HEK293 (cell line): ENCODE data around the gene PTPRO.

ENCODE experiments used
- CTCF ChIA-PET: fragments of 350-600 bp; formaldehyde crosslinking; extraction: SDS; loops from one replicate; lab custom pipeline; 2021; ENCODE audit warnings: antibody characterized with exemption; lab: Yijun Ruan, JAX
- POLR2A ChIA-PET: fragments of 300-600 bp; formaldehyde crosslinking; extraction: SDS; loops from one replicate; lab custom pipeline; 2020; ENCODE audit warnings: antibody characterized with exemption, inconsistent platforms; lab: Yijun Ruan, JAX
- H3K27ac ChIP-seq: fragments of 200-500 bp; sonication (Bioruptor generic); 2 replicates; pipeline ENCODE4 v1.5.1; 2014; ENCODE audit warnings: low read depth, low read length, control low read depth, inconsistent platforms; ENCODE audit errors: extremely low read depth
- H3K36me3 ChIP-seq, 2 experiments: fragments of 200-500 bp in 1 of 2; sonication (Bioruptor generic) in 1 of 2; 1 replicate in 1 of 2; 2 replicates in 1 of 2; pipeline ENCODE4 v1.5.1; 2014 to 2017; ENCODE audit warnings: inconsistent platforms in 2 of 2, low read length in 2 of 2; ENCODE audit not compliant: control insufficient read depth in 2 of 2, insufficient read depth in 1 of 2
- H3K4me1 ChIP-seq: fragments of 200-500 bp; sonication (Bioruptor generic); 2 replicates; pipeline ENCODE4 v1.5.1; 2014; ENCODE audit warnings: mild to moderate bottlenecking, low read length, inconsistent platforms; ENCODE audit not compliant: control insufficient read depth, insufficient read depth
- H3K4me3 ChIP-seq: 2 replicates; pipeline ENCODE4 v1.5.1; 2011; ENCODE audit warnings: low read depth, mild to moderate bottlenecking, control low read depth, low read length, moderate library complexity
- H3K9me3 ChIP-seq: fragments of 200-500 bp; sonication (Bioruptor generic); 2 replicates; pipeline ENCODE4 v1.5.1; 2014; ENCODE audit warnings: low read depth, low read length, inconsistent platforms; ENCODE audit not compliant: control insufficient read depth, insufficient read depth
- EGR2 ChIP-seq: fragments of 450-650 bp; formaldehyde crosslinking; IDR thresholded peaks from 2 replicates; pipeline ENCODE4 v1.5.1; 2016; ENCODE audit warnings: low read depth, missing biosample characterization, missing genetic modification characterization
- MYNN ChIP-seq: fragments of 450-650 bp; formaldehyde crosslinking; IDR thresholded peaks from 2 replicates; pipeline ENCODE4 v1.5.1; 2016; ENCODE audit warnings: missing biosample characterization, missing genetic modification characterization, borderline replicate concordance
- SP7 ChIP-seq: fragments of 450-650 bp; formaldehyde crosslinking; IDR thresholded peaks from 2 replicates; pipeline ENCODE4 v1.5.1; 2016; ENCODE audit warnings: missing biosample characterization, missing genetic modification characterization
- TCF7L2 ChIP-seq: IDR thresholded peaks from 2 replicates; pipeline ENCODE4 v1.6.1; 2011; ENCODE audit warnings: low read depth, mild to moderate bottlenecking, inconsistent platforms, low read length, moderate library complexity, borderline replicate concordance
- ZBTB49 ChIP-seq: fragments of 450-650 bp; formaldehyde crosslinking; IDR thresholded peaks from 2 replicates; pipeline ENCODE4 v1.5.1; 2016; ENCODE audit warnings: missing biosample characterization, missing genetic modification characterization, low read depth
- ZEB2 ChIP-seq: fragments of 450-650 bp; formaldehyde crosslinking; IDR thresholded peaks from 2 replicates; pipeline ENCODE4 v1.5.1; 2016; ENCODE audit warnings: missing biosample characterization, missing genetic modification characterization
- ZNF10 ChIP-seq: fragments of 450-650 bp; formaldehyde crosslinking; IDR thresholded peaks from 2 replicates; pipeline ENCODE4 v1.5.1; 2017; ENCODE audit warnings: missing biosample characterization, missing genetic modification characterization
- ZNF121 ChIP-seq: fragments of 450-650 bp; formaldehyde crosslinking; IDR thresholded peaks from 2 replicates; pipeline ENCODE4 v1.5.1; 2016; ENCODE audit warnings: missing biosample characterization, missing genetic modification characterization
- ZNF140 ChIP-seq: fragments of 450-650 bp; formaldehyde crosslinking; IDR thresholded peaks from 2 replicates; pipeline ENCODE4 v1.5.1; 2016; ENCODE audit warnings: missing biosample characterization, missing genetic modification characterization
- ZNF157 ChIP-seq: fragments of 450-650 bp; formaldehyde crosslinking; IDR thresholded peaks from 2 replicates; pipeline ENCODE4 v1.5.1; 2016; ENCODE audit warnings: missing biosample characterization, missing genetic modification characterization
- ZNF175 ChIP-seq: fragments of 450-650 bp; formaldehyde crosslinking; IDR thresholded peaks from 2 replicates; pipeline ENCODE4 v1.5.1; 2016; ENCODE audit warnings: missing biosample characterization, missing genetic modification characterization
- ZNF202 ChIP-seq: fragments of 450-650 bp; formaldehyde crosslinking; IDR thresholded peaks from 2 replicates; pipeline ENCODE4 v1.5.1; 2016; ENCODE audit warnings: missing biosample characterization, missing genetic modification characterization, borderline replicate concordance
- ZNF280C ChIP-seq: fragments of 450-650 bp; formaldehyde crosslinking; IDR thresholded peaks from 2 replicates; pipeline ENCODE4 v1.5.1; 2016; ENCODE audit warnings: missing biosample characterization, missing genetic modification characterization
- ZNF37A ChIP-seq: fragments of 450-650 bp; IDR thresholded peaks from 2 replicates; pipeline ENCODE4 v1.5.1; 2018; ENCODE audit warnings: missing biosample characterization, missing genetic modification characterization
- ZNF398 ChIP-seq: fragments of 450-650 bp; formaldehyde crosslinking; IDR thresholded peaks from 2 replicates; pipeline ENCODE4 v1.5.1; 2017; ENCODE audit warnings: missing biosample characterization, missing genetic modification characterization
- ZNF423 ChIP-seq: fragments of 450-650 bp; formaldehyde crosslinking; IDR thresholded peaks from 2 replicates; pipeline ENCODE4 v1.5.1; 2016; ENCODE audit warnings: missing biosample characterization, missing genetic modification characterization
- ZNF624 ChIP-seq: fragments of 450-650 bp; formaldehyde crosslinking; IDR thresholded peaks from 2 replicates; pipeline ENCODE4 v1.5.1; 2017; ENCODE audit warnings: missing biosample characterization, missing genetic modification characterization
- ZNF645 ChIP-seq: fragments of 450-650 bp; formaldehyde crosslinking; IDR thresholded peaks from 2 replicates; pipeline ENCODE4; 2016; ENCODE audit warnings: missing biosample characterization, missing genetic modification characterization
- ZNF654 ChIP-seq: fragments of 450-650 bp; formaldehyde crosslinking; IDR thresholded peaks from 2 replicates; pipeline ENCODE4 v1.5.1; 2016; ENCODE audit warnings: low read depth, missing biosample characterization, missing genetic modification characterization
- ZSCAN4 ChIP-seq: fragments of 450-650 bp; formaldehyde crosslinking; IDR thresholded peaks from 2 replicates; pipeline ENCODE4 v1.5.1; 2017; ENCODE audit warnings: missing biosample characterization, missing genetic modification characterization
- TF ChIP-seq, protein P1 (sequence below): fragments of 450-650 bp; formaldehyde crosslinking; IDR thresholded peaks from 2 replicates; pipeline ENCODE4 v1.5.1; 2016; ENCODE audit warnings: missing biosample characterization, missing genetic modification characterization

PTPRO gene

DNA sequence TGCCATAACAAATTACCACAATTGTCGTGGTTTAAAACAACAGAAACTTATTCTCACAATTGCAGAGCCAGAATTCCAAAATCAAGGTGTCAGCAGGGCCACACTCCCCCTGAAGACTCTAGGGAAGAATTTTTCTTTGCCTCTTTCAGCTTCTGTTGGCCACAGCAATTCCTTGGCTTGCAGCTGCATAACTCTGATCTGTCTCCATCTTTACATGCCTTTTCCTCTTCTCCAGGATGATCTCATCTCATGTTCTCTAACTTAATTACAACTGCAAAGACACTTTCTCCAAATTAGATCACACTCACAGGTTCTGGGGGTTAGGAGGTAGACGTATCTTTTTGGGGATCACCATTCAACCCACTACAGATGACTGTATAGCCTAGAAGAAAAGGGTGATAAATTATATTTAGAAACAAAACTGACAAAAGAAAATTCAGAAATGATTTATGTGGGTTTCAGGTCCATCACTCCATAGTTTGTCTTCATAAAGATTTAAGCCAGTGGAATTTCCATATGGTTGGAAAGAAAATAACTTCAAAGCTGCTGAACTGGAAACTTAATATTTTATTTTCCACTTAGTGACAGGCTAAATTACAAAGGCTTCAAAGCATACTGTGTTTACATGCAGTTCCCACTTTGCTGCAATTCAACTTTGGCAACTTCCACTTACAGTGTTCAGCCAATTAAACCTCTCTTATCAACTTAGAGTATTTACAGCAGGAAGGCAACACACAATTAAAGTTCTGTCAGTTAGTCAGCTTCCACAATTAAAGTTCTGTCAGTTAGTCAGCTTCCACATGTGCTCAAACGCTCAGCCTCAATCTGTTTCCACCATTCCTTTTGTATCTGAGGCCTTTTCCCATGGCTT lies 253.6 kb downstream of the PTPRO start:
- no peaks in the 10 kb centered on the region for H3K36me3 ChIP-seq
- H3K27ac ChIP-seq = no peak overlapping the region
- no peaks in the 10 kb centered on the region for H3K4me1 ChIP-seq
- ChIA-PET CTCF (interaction anchor here (1.1 to 1.7 kb wide), 2 partner anchors 9 to 44 kb away, joined by 6 to 7 read pairs; no protein-coding TSS in a partner anchor), POLR2A (no interaction called here)
- H3K4me3 ChIP-seq = no peak overlapping the region
- TF ChIP-seq TCF7L2 (0 out of 2 replicates have a peak, but pooled peaks have one; percentile 23), SP7 (tag by site-specific recombination) (peak; percentile 51; the same call in 1 of the 2 replicates), ZNF175 (no peak), ZNF645 (tag by site-specific recombination) (no peak)
- TF ChIP-seq, protein P1, sequence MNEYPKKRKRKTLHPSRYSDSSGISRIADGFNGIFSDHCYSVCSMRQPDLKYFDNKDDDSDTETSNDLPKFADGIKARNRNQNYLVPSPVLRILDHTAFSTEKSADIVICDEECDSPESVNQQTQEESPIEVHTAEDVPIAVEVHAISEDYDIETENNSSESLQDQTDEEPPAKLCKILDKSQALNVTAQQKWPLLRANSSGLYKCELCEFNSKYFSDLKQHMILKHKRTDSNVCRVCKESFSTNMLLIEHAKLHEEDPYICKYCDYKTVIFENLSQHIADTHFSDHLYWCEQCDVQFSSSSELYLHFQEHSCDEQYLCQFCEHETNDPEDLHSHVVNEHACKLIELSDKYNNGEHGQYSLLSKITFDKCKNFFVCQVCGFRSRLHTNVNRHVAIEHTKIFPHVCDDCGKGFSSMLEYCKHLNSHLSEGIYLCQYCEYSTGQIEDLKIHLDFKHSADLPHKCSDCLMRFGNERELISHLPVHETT (tag by site-specific recombination) = no peak
- H3K9me3 ChIP-seq = no peaks in the 10 kb centered on the region

DNA sequence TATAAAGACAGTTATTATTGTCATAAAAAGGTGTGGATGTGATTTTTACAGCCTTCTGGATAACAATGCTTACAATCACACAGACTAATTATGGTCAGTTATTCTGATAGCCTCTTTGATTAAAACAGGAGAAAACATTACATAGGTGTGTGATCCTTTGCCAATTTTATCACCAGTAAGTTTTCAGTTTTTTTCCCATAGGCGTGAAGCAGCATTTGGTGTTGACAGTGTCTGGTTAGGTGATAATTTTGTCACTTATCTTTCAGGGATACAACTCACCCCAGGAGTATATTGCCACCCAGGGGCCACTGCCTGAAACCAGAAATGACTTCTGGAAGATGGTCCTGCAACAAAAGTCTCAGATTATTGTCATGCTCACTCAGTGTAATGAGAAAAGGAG lies 258.1 kb downstream of the PTPRO start:
- ChIA-PET POLR2A (no interaction called here), CTCF (interaction anchor here (0.7 kb wide), 1 partner anchor 9 kb away, joined by 3 read pairs; no protein-coding TSS in a partner anchor)
- H3K9me3 ChIP-seq = no peaks in the 10 kb centered on the region
- no peaks in the 10 kb centered on the region for H3K36me3 ChIP-seq
- no peak overlapping the region for H3K4me3 ChIP-seq
- H3K27ac ChIP-seq = no peak overlapping the region
- TF ChIP-seq MYNN (tag by site-specific recombination) (no peak), ZNF202 (tag by site-specific recombination) (no peak), ZNF423 (tag by site-specific recombination) (no peak), ZNF37A (no peak), ZEB2 (tag by site-specific recombination) (no peak), ZSCAN4 (no peak), ZNF121 (tag by site-specific recombination) (no peak), ZNF157 (tag by site-specific recombination) (no peak), ZNF140 (no peak), ZNF624 (no peak)
- H3K4me1 ChIP-seq = no peaks in the 10 kb centered on the region; the same call in 1 of the 2 replicates

- ChIA-PET POLR2A (no interaction called here), CTCF (interaction anchor here (0.7 kb wide), 1 partner anchor 9 kb away, joined by 3 read pairs; no protein-coding TSS in a partner anchor)
- Histone ChIP-seq H3K27ac (no peak overlapping the region), H3K9me3 (no peaks in the 10 kb centered on the region), H3K4me1 (no peaks in the 10 kb centered on the region; the same call in 1 of the 2 replicates), H3K4me3 (no peak overlapping the region), H3K36me3 (no peaks in the 10 kb centered on the region)
- TF ChIP-seq ZNF280C = no peak
- no peak for TF ChIP-seq ZBTB49 (tag by site-specific recombination)
- no peak for TF ChIP-seq ZNF10 (tag by site-specific recombination)
- TF ChIP-seq ZNF654 (tag by site-specific recombination) = no peak
- TF ChIP-seq EGR2 (tag by site-specific recombination) = no peak
- TF ChIP-seq ZNF398 = no peak
Measured at GRCh38 chr12:15581006-15581405, 258.7 kb downstream of the PTPRO start.
